GM10266 (cell line): ENCODE measurements around the gene ARL6IP4.
A peak's percentile ranks its signal among the peaks of the same experiment; 100 is the strongest.

Source experiments
- DNase-seq: peaks from one replicate; pipeline ENCODE4 v3.0.0; 2012; ENCODE audit errors: extremely low spot score
- TF ChIP-seq, protein P1 (sequence below): IDR thresholded peaks from 2 replicates; pipeline ENCODE4 v1.5.1; 2012; ENCODE audit warnings: mild to moderate bottlenecking, low read depth; ENCODE audit not compliant: control insufficient read depth, insufficient read depth; ENCODE audit errors: missing control alignments

The ARL6IP4 gene

DNA sequence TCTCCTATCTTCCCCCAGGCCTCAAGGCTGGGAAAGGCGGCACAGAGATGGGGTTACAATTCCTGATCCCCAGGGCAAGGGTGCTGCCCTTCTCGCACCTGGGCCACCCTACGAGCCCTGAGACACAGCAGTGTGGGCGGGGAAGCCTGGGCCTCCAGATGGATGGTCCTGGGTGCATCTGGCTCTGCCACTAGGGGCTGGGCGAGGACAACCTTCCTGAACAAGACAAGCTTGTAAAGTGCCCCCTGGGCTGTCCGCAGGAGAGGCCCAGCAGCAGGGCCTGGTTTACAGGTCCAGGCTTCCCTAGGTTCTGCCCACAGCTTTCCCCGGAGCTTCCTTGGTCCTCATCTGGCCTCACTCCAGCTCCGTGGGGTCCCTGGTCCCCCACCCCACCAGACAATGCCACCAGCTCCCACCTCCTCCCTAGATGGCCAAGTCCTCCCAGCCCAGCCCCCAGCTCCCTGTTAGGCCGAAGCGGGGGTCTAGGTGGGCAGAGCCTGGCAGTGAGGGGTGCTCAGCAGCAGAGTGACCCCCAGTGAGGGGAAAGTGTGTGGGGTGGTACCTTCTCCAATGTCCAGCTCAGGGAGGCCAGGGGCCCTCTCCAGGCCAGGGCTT lies 8.9 kb downstream of the ARL6IP4 start:
- TF ChIP-seq, protein P1, sequence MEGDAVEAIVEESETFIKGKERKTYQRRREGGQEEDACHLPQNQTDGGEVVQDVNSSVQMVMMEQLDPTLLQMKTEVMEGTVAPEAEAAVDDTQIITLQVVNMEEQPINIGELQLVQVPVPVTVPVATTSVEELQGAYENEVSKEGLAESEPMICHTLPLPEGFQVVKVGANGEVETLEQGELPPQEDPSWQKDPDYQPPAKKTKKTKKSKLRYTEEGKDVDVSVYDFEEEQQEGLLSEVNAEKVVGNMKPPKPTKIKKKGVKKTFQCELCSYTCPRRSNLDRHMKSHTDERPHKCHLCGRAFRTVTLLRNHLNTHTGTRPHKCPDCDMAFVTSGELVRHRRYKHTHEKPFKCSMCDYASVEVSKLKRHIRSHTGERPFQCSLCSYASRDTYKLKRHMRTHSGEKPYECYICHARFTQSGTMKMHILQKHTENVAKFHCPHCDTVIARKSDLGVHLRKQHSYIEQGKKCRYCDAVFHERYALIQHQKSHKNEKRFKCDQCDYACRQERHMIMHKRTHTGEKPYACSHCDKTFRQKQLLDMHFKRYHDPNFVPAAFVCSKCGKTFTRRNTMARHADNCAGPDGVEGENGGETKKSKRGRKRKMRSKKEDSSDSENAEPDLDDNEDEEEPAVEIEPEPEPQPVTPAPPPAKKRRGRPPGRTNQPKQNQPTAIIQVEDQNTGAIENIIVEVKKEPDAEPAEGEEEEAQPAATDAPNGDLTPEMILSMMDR: no peak
- peak; percentile 43 for DNase-seq

DNA sequence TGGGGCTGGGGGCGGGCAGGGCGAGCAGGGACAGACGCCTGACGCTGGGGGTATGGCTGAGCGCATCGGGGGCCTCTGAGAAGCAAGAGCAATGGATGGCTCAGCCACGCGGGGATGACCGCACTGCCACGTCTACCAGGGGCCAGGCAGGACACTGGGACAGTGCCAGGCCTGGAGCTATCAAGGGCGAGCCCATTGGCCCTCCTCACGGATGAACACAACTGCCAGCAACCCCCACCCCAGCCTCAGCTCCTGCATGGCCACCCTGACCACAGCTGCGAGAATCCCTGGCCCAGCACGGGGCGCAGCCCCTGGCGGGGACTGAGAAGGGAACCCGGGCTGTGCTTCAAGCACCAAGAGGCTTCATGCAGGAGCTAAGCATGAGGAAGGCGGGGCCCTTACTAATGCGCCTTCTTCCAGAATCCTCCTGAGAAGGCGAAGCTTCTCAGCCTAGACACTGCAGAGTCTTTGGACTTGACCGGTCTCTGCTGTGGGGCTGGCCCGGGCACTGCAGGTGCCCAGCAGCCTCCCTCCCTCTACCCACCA lies 9.5 kb downstream of the ARL6IP4 start:
- no peak for DNase-seq
- TF ChIP-seq, protein P1: no peak

DNA sequence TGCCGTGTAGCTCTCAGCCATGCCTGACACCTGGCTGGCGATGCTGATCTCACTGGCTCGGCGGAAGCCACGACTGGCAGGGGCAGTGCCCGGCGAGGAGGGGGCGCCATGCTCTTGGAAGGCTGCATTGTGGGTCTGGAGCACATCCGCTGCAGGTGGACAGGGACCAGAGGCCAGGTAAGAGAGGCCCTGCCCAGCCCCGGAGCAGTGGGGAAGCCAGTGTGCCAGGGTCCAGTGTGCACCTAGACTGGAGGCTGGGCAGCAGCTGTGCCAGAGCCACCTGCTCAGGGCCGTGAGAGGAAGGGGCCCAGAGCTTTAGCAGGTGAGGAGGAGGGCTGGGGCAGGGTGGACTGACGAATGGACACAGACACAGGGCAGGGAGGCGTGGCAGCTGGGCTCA lies 10.1 kb downstream of the ARL6IP4 start:
- TF ChIP-seq, protein P1: no peak
- DNase-seq: no peak

DNA sequence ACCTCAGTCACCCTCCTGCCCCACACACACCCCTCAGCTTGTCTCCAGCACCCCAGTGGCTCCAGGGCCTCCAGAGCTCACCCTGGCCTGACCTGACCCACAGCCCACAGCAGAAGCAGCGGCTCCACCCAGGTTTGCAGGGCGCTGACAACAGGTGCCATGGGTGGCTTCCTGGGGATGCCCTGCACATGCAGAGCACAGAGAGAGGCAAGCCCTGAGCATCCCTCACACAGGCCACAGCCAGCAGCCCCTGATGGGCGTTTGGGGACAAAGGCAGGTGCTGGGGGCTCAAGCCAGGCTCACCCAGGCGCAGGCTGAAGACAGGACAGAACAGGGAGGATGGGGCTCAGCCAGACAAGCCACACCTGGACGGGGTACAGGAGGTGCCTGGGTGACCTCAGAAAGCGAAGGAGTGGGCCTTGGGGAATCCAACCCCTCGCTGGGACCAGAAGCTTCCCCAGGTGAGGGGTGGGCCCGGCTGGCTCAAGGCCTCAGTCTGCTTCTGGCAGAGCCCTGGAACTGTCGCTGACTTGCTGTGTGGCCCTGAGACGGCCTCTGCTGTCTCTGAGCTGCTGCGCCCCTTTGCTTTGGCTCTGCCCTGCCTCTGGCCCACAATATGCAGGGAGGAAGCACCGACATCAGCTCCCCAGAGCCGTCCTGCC lies 10.6 kb downstream of the ARL6IP4 start:
- TF ChIP-seq, protein P1: no peak
- no peak for DNase-seq

DNA sequence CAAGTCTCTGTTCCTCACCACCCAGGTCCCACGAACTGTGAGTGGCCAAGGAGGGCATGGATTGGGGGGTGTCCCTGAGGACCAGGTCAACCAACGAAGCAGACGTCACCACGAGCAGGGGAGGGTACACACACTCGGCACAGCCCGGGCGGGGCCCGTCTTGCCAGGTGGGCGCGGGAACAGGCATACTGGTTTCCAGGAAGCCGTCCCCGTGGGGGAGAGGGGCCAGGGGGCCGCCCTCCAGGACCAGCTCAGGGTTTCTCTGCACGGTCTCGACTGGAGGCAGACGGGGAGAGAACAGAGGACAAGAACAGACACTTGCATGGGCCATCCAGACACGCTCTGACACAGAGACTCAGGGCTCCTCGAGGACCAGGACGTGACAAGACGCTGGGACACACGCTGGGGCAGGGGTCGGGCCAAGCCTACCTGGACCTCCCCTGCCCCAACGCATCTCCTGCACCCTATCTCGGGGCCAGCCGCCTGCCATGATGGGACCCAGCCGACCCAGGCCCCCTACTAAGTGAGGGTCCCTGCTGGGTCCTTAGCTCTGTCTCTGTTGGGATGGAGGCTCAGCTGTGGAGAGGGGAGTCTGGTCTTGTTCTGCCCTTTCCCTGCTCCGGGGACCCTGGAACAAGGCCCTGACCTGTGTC lies 11.3 kb downstream of the ARL6IP4 start:
- no peak for DNase-seq

DNA sequence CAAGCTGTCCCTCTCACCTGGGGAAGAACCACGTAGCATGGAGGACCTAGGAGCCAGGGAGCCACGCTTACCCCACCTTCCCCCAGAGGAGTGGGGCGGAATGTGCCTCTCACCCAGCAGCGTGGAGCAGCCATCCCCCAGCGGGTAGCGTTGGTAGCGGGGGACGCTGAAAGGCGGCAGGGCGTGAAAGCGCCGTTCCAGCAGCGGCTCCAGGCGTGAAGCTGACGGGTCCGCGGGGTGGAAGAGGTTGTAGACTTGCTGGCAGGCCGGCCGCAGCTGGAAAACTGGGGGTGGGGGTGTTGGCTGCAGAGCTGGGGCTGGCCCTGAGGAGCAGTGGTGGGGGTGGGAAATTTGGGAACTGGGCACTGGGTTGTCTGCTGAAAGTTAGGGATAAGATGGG lies 11.9 kb downstream of the ARL6IP4 start:
- DNase-seq: no peak

More for the DNA sequence above, 11.3 kb downstream of the ARL6IP4 start:
- TF ChIP-seq, protein P1: no peak

More for the DNA sequence above, 11.9 kb downstream of the ARL6IP4 start:
- TF ChIP-seq, protein P1: no peak
